ENCODE measurements around the gene ANKRD63.

Gene ANKRD63

GRCh38 chr15:40282869-40283614 is at the start of gene ANKRD63:
TSS of gene ANKRD63 (minus strand) at chr15:40283064. CDS start at chr15:40282586, 478 bp downstream.
- H3K9ac ChIP-seq (ENCODE audit: low read depth, low read length) = no peak within 1 kb of the TSS
- DNase-seq = no peak
- no peak within 1 kb of the TSS for H3K4me3 ChIP-seq (ENCODE audit: low read depth in 1 of 2, low read length in 2 of 2)
- no peak within 1 kb of the TSS for H2AFZ ChIP-seq (ENCODE audit: low read depth, low read length)
- no peak within 1 kb of the TSS for H3K27ac ChIP-seq (ENCODE audit: low read length)
- H3K9me3 ChIP-seq (ENCODE audit: insufficient read depth, low read length, severe bottlenecking) = no peaks in the 10 kb centered on the region
- H3K36me3 ChIP-seq (ENCODE audit: insufficient read depth, low read length) = no peaks in the 10 kb centered on the region
- ATAC-seq (ENCODE audit: insufficient read depth, low read depth) = 0 out of 3 replicates have a peak, but pooled peaks have one; percentile 27
- TF ChIP-seq EZH2 (IDR thresholded peaks at IDR 0.05; ENCODE audit: borderline replicate concordance, low read depth, low read length, severe bottlenecking) (no peak), CTCF (IDR thresholded peaks at IDR 0.05; ENCODE audit: borderline replicate concordance, extremely low read depth, low read length, poor library complexity, severe bottlenecking) (no peak)
- H4K20me1 ChIP-seq (ENCODE audit: insufficient read depth, low read length) = no peaks in the 10 kb centered on the region
- peaks cover 7% of the 10 kb centered on the region for H3K27me3 ChIP-seq (ENCODE audit: insufficient read depth, low read length, poor library complexity)
- H3K4me1 ChIP-seq (ENCODE audit: insufficient read depth, low read length) = peaks cover 6% of the 10 kb centered on the region; the same call in 1 of the 2 replicates
- H3K4me2 ChIP-seq (ENCODE audit: insufficient read depth, low read length) = no peak within 1 kb of the TSS
- no peaks in the 10 kb centered on the region for H3K79me2 ChIP-seq (ENCODE audit: insufficient read depth, low read length)

GRCh38 chr15:40332113-40332781 is 49.4 kb upstream of the ANKRD63 start:
- Histone ChIP-seq H3K27me3 (ENCODE audit: insufficient read depth, low read length, poor library complexity) (no peaks in the 10 kb centered on the region), H3K4me1 (ENCODE audit: insufficient read depth, low read length) (peaks cover 21% of the 10 kb centered on the region), H2AFZ (ENCODE audit: low read depth, low read length) (no peak overlapping the region), H3K9ac (ENCODE audit: low read depth, low read length) (no peak overlapping the region), H4K20me1 (ENCODE audit: insufficient read depth, low read length) (no peaks in the 10 kb centered on the region), H3K9me3 (ENCODE audit: insufficient read depth, low read length, severe bottlenecking) (no peaks in the 10 kb centered on the region), H3K27ac (ENCODE audit: low read length) (no peak overlapping the region), H3K79me2 (ENCODE audit: insufficient read depth, low read length) (no peaks in the 10 kb centered on the region), H3K36me3 (ENCODE audit: insufficient read depth, low read length) (no peaks in the 10 kb centered on the region), H3K4me2 (ENCODE audit: insufficient read depth, low read length) (no peak overlapping the region), H3K4me3 (ENCODE audit: low read depth in 1 of 2, low read length in 2 of 2) (no peak overlapping the region)
- ATAC-seq (ENCODE audit: insufficient read depth, low read depth) (no peak), DNase-seq (no peak)
- TF ChIP-seq CTCF (IDR thresholded peaks at IDR 0.05; ENCODE audit: borderline replicate concordance, extremely low read depth, low read length, poor library complexity, severe bottlenecking) (no peak), EZH2 (IDR thresholded peaks at IDR 0.05; ENCODE audit: borderline replicate concordance, low read depth, low read length, severe bottlenecking) (no peak)

GRCh38 chr15:40331637-40332036 is 48.8 kb upstream of the ANKRD63 start:
- Histone ChIP-seq H4K20me1 (ENCODE audit: insufficient read depth, low read length) (no peaks in the 10 kb centered on the region), H3K79me2 (ENCODE audit: insufficient read depth, low read length) (no peaks in the 10 kb centered on the region), H3K36me3 (ENCODE audit: insufficient read depth, low read length) (peaks cover 3% of the 10 kb centered on the region; the same call in 1 of the 2 replicates)

More at GRCh38 chr15:40331637-40332036, 48.8 kb upstream of the ANKRD63 start:
- H2AFZ ChIP-seq (ENCODE audit: low read depth, low read length) = no peak overlapping the region
- TF ChIP-seq EZH2 (IDR thresholded peaks at IDR 0.05; ENCODE audit: borderline replicate concordance, low read depth, low read length, severe bottlenecking) (no peak), CTCF (IDR thresholded peaks at IDR 0.05; ENCODE audit: borderline replicate concordance, extremely low read depth, low read length, poor library complexity, severe bottlenecking) (no peak)
- H3K4me1 ChIP-seq (ENCODE audit: insufficient read depth, low read length) = peaks cover 21% of the 10 kb centered on the region
- no peak overlapping the region for H3K27ac ChIP-seq (ENCODE audit: low read length)
- DNase-seq (no peak), ATAC-seq (ENCODE audit: insufficient read depth, low read depth) (no peak)
- H3K9ac ChIP-seq (ENCODE audit: low read depth, low read length) = no peak overlapping the region
- H3K4me3 ChIP-seq (ENCODE audit: low read depth in 1 of 2, low read length in 2 of 2) = no peak overlapping the region
- no peak overlapping the region for H3K4me2 ChIP-seq (ENCODE audit: insufficient read depth, low read length)
- H3K9me3 ChIP-seq (ENCODE audit: insufficient read depth, low read length, severe bottlenecking) = no peaks in the 10 kb centered on the region
- H3K27me3 ChIP-seq (ENCODE audit: insufficient read depth, low read length, poor library complexity) = no peaks in the 10 kb centered on the region
